ENCODE measurements around the gene RYR2.

GRCh38 chr1:237795558-237795957 lies 753.6 kb downstream of the RYR2 start:
- TF ChIP-seq EZH2phosphoT487 (IDR thresholded peaks at IDR 0.05; ENCODE audit: low read depth) (no peak), CTCF (IDR thresholded peaks at IDR 0.05; ENCODE audit: low read depth, low read length) (no peak)

Measured in OCI-LY3 (cell line).